NB4 (cell line): ENCODE measurements around the gene MYLK2.

Source experiments
- DNase-seq: peaks from one replicate; pipeline ENCODE4 v3.0.0; 2010; ENCODE audit warnings: low read depth
- H3K4me3 ChIP-seq: one replicate; pipeline ENCODE4 v1.5.1; 2011; ENCODE audit warnings: mild to moderate bottlenecking, low read depth, low read length, moderate library complexity
- MYC ChIP-seq: IDR thresholded peaks from 2 replicates; pipeline ENCODE4 v1.6.1; 2011; ENCODE audit warnings: low read depth, low read length
- POLR2A ChIP-seq: IDR thresholded peaks from 2 replicates; pipeline ENCODE4 v1.6.1; 2011; ENCODE audit warnings: mild to moderate bottlenecking; ENCODE audit not compliant: insufficient read length; ENCODE audit errors: extremely low read depth
- TF ChIP-seq, protein P1 (sequence below): IDR thresholded peaks from one replicate; pipeline ENCODE4 v1.5.1; 2012; ENCODE audit warnings: low read depth, low read length
- TF ChIP-seq, protein P2 (sequence below): IDR thresholded peaks from 2 replicates; pipeline ENCODE4 v1.6.1; 2011; ENCODE audit warnings: low read depth, low read length

Gene MYLK2

DNA sequence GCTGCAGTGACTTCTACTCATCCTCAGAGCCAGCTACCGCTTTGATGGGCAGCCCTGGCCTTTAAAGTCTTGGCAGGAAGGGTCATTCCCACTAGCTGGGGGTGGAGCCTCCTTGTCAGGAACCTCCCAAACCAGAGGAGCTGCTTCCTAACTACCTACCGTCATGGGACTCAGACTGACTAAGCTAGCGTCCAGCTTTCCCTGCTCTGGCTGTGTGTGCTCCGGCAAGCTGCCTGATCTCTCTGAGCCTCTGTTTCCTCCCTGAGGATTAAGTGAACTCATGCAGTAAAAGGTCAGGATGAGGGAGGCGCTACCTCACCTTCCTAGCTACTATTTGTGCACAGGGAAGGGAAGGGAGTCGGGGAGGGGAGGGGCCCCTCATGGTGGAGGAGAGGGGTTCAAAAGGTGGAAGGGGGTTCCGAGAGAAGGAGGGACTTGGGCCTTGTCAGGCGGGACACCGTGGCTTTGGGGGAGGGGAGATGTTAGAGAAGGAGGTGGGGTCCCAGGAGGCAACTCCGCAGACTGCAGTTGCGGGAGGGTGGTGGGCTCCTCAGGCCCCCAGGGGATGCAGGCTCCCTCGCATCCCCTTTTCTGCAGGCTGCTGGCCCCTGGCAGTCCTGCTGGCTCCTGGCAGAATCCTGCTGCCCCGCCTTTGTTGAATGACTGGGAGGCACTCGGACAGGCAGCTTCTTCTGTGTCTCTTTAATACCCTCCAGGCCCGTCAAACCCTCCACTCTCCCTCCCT lies 41.4 kb downstream of the MYLK2 start:
- TF ChIP-seq POLR2A (no peak), MYC (no peak)
- TF ChIP-seq, protein P1, sequence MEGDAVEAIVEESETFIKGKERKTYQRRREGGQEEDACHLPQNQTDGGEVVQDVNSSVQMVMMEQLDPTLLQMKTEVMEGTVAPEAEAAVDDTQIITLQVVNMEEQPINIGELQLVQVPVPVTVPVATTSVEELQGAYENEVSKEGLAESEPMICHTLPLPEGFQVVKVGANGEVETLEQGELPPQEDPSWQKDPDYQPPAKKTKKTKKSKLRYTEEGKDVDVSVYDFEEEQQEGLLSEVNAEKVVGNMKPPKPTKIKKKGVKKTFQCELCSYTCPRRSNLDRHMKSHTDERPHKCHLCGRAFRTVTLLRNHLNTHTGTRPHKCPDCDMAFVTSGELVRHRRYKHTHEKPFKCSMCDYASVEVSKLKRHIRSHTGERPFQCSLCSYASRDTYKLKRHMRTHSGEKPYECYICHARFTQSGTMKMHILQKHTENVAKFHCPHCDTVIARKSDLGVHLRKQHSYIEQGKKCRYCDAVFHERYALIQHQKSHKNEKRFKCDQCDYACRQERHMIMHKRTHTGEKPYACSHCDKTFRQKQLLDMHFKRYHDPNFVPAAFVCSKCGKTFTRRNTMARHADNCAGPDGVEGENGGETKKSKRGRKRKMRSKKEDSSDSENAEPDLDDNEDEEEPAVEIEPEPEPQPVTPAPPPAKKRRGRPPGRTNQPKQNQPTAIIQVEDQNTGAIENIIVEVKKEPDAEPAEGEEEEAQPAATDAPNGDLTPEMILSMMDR = no peak
- TF ChIP-seq, protein P2, sequence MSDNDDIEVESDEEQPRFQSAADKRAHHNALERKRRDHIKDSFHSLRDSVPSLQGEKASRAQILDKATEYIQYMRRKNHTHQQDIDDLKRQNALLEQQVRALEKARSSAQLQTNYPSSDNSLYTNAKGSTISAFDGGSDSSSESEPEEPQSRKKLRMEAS = no peak
- no peak overlapping the region for H3K4me3 ChIP-seq
- peak; percentile 25 for DNase-seq

DNA sequence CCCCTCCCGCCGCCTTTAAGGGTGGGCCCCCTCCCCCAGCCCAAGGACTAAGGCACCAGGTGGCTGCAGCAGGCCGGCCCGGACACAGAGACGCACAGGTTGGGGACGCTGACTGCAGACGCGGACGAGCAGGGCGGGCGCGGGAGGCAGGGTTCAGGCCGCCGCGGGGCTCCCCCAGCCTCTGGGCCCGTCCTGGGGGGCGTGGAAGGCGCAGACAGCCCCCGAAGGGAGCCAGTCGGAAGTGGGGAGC lies 41.9 kb downstream of the MYLK2 start:
- peak overlapping the region; percentile 42 for H3K4me3 ChIP-seq
- no peak for DNase-seq
- no peak for TF ChIP-seq MYC
- TF ChIP-seq, protein P2 = no peak

DNA sequence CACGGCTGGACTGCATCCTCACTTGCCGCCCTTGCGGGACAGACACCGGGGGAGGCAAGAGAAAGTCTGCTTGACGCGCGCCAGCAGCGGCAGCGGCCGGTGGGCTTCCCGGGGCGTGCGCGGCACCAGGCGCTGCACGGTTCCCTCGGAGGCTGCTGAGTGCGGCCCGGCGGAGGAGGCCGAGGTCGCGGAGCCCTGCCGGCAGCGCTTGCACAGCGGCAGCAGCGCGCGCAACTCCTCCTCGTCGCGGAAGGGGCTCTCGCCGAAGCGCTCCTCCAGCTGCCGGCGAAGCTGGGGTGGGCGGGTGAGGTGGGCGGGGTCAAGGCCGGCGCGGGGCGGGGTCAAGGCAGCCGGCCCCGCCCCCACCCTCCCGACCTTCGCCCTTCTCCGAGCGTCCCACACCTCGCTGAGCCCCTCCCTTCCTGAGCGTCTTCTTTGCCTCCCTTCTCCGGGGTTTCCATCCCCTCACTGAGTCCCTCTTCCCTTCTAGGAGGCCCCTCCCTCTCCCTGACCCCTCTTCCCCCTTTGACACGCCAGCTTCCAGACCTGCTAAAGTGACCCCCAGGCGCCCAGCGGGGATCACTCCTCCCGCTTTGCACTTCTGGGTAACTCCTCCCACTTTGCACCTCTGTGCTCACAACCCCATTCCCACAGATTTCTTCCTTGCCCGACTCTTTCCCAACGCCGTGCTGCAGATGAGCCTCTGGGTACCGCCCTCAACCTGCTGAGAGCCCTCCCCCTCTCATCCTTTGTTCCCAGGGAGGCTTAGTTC lies 42.4 kb downstream of the MYLK2 start:
- peak; percentile 86 for DNase-seq
- H3K4me3 ChIP-seq = peak overlapping the region; percentile 42
- TF ChIP-seq, protein P1 = no peak
- TF ChIP-seq, protein P2 = no peak
- TF ChIP-seq MYC (no peak), POLR2A (peak; percentile 14)

- no peak for DNase-seq
- TF ChIP-seq, protein P1 = no peak
- TF ChIP-seq POLR2A (no peak), MYC (no peak)
- TF ChIP-seq, protein P2 = no peak
- H3K4me3 ChIP-seq = no peak overlapping the region
Measured at GRCh38 chr20:31862157-31862470, 43.0 kb downstream of the MYLK2 start.

- TF ChIP-seq, protein P2 = no peak
- no peak for TF ChIP-seq POLR2A
- TF ChIP-seq, protein P1 = no peak
- no peak overlapping the region for H3K4me3 ChIP-seq
- DNase-seq = no peak
Measured at GRCh38 chr20:31862506-31862905, 43.4 kb downstream of the MYLK2 start.
